Stimulated activated memory B cell treated with anti-CD40 and anti-IgM and Interleukin-4, amounts not matched to agents 10 μg/mL and 1 μg/mL and 100 μg/mL, for 72 hours (primary cell): ENCODE measurements around the gene FGD2.
A peak's percentile ranks its signal among the peaks of the same experiment; 100 is the strongest.

Source experiments
- ATAC-seq: fragments of 150-1000 bp; cut with Tn5 transposase; 2 replicates; pipeline ENCODE4 v1.10.0; 2021
- H3K27ac Mint-ChIP-seq: one replicate; pipeline ENCODE4 v1.8.0; 2022; ENCODE audit warnings: mild to moderate bottlenecking, mixed read lengths
- H3K27me3 Mint-ChIP-seq: one replicate; pipeline ENCODE4 v1.8.0; 2022; ENCODE audit warnings: mixed read lengths
- H3K36me3 Mint-ChIP-seq: one replicate; pipeline ENCODE4 v1.8.0; 2022; ENCODE audit warnings: mixed read lengths
- H3K4me1 Mint-ChIP-seq: one replicate; pipeline ENCODE4 v1.8.0; 2022; ENCODE audit warnings: mixed read lengths
- H3K4me3 Mint-ChIP-seq: one replicate; pipeline ENCODE4 v1.8.0; 2022; ENCODE audit warnings: mild to moderate bottlenecking, moderate library complexity, mixed read lengths
- H3K9me3 Mint-ChIP-seq: one replicate; pipeline ENCODE4 v1.8.0; 2022; ENCODE audit warnings: mixed read lengths

FGD2 gene

GRCh38 chr6:36967757-36968156, 37.7 kb upstream of the FGD2 start:
- Mint-ChIP-seq H3K27ac (no peak overlapping the region), H3K27me3 (no peaks in the 10 kb centered on the region), H3K36me3 (peaks cover 41% of the 10 kb centered on the region), H3K9me3 (no peaks in the 10 kb centered on the region), H3K4me1 (peaks cover 23% of the 10 kb centered on the region), H3K4me3 (no peak overlapping the region)
- ATAC-seq: no peak

GRCh38 chr6:36968266-36968977, 37.0 kb upstream of the FGD2 start:
- Mint-ChIP-seq H3K36me3 (peaks cover 42% of the 10 kb centered on the region), H3K4me3 (no peak overlapping the region), H3K9me3 (no peaks in the 10 kb centered on the region), H3K27me3 (no peaks in the 10 kb centered on the region), H3K4me1 (peaks cover 16% of the 10 kb centered on the region), H3K27ac (no peak overlapping the region)
- no peak for ATAC-seq

GRCh38 chr6:36969240-36969691, 36.2 kb upstream of the FGD2 start:
- Mint-ChIP-seq H3K36me3 (peaks cover 42% of the 10 kb centered on the region), H3K4me3 (no peak overlapping the region), H3K4me1 (peaks cover 8% of the 10 kb centered on the region), H3K27ac (no peak overlapping the region), H3K9me3 (no peaks in the 10 kb centered on the region), H3K27me3 (no peaks in the 10 kb centered on the region)
- ATAC-seq: no peak

GRCh38 chr6:36969988-36970891, 35.2 kb upstream of the FGD2 start:
- Mint-ChIP-seq H3K4me1 (no peaks in the 10 kb centered on the region), H3K27me3 (no peaks in the 10 kb centered on the region), H3K27ac (no peak overlapping the region), H3K4me3 (no peak overlapping the region), H3K36me3 (peaks cover 45% of the 10 kb centered on the region), H3K9me3 (no peaks in the 10 kb centered on the region)
- ATAC-seq: no peak

- H3K27ac Mint-ChIP-seq: no peak overlapping the region
These were observed 34.3 kb upstream of the FGD2 start for GRCh38 chr6:36970892-36971842.

GRCh38 chr6:36971921-36972673, 33.4 kb upstream of the FGD2 start:
- peaks cover 61% of the 10 kb centered on the region for H3K36me3 Mint-ChIP-seq
- no peak overlapping the region for H3K27ac Mint-ChIP-seq
- ATAC-seq: no peak

More at GRCh38 chr6:36970892-36971842, 34.3 kb upstream of the FGD2 start:
- Mint-ChIP-seq H3K36me3 (peaks cover 54% of the 10 kb centered on the region), H3K4me1 (no peaks in the 10 kb centered on the region), H3K9me3 (no peaks in the 10 kb centered on the region), H3K4me3 (no peak overlapping the region), H3K27me3 (no peaks in the 10 kb centered on the region)
- ATAC-seq: no peak

GRCh38 chr6:36973190-36973589, 32.3 kb upstream of the FGD2 start:
- Mint-ChIP-seq H3K36me3 (peaks cover 68% of the 10 kb centered on the region), H3K27me3 (no peaks in the 10 kb centered on the region), H3K4me1 (peaks cover 10% of the 10 kb centered on the region), H3K9me3 (no peaks in the 10 kb centered on the region), H3K4me3 (no peak overlapping the region), H3K27ac (no peak overlapping the region)
- ATAC-seq: no peak

More at GRCh38 chr6:36971921-36972673, 33.4 kb upstream of the FGD2 start:
- no peaks in the 10 kb centered on the region for H3K27me3 Mint-ChIP-seq
- no peak overlapping the region for H3K4me3 Mint-ChIP-seq
- no peaks in the 10 kb centered on the region for H3K9me3 Mint-ChIP-seq
- no peaks in the 10 kb centered on the region for H3K4me1 Mint-ChIP-seq

GRCh38 chr6:36973647-36974046, 31.8 kb upstream of the FGD2 start:
- H3K36me3 Mint-ChIP-seq: peaks cover 66% of the 10 kb centered on the region
- no peak for ATAC-seq
- peaks cover 10% of the 10 kb centered on the region for H3K4me1 Mint-ChIP-seq
- H3K27me3 Mint-ChIP-seq: no peaks in the 10 kb centered on the region
- H3K4me3 Mint-ChIP-seq: no peak overlapping the region
- no peaks in the 10 kb centered on the region for H3K9me3 Mint-ChIP-seq
- no peak overlapping the region for H3K27ac Mint-ChIP-seq

GRCh38 chr6:36975231-36976006, 30.0 kb upstream of the FGD2 start:
- H3K27me3 Mint-ChIP-seq: no peaks in the 10 kb centered on the region
- no peaks in the 10 kb centered on the region for H3K9me3 Mint-ChIP-seq
- peaks cover 24% of the 10 kb centered on the region for H3K4me1 Mint-ChIP-seq
- no peak overlapping the region for H3K4me3 Mint-ChIP-seq
- H3K27ac Mint-ChIP-seq: no peak overlapping the region
- ATAC-seq: no peak
- peaks cover 54% of the 10 kb centered on the region for H3K36me3 Mint-ChIP-seq

GRCh38 chr6:36976007-36976264, 29.5 kb upstream of the FGD2 start:
- H3K9me3 Mint-ChIP-seq: no peaks in the 10 kb centered on the region
- H3K4me1 Mint-ChIP-seq: peaks cover 29% of the 10 kb centered on the region
- no peak for ATAC-seq
- H3K27me3 Mint-ChIP-seq: no peaks in the 10 kb centered on the region
- H3K27ac Mint-ChIP-seq: no peak overlapping the region
- no peak overlapping the region for H3K4me3 Mint-ChIP-seq
- H3K36me3 Mint-ChIP-seq: peaks cover 50% of the 10 kb centered on the region

GRCh38 chr6:36976509-36976908, 28.9 kb upstream of the FGD2 start:
- H3K9me3 Mint-ChIP-seq: no peaks in the 10 kb centered on the region
- ATAC-seq: no peak
- no peaks in the 10 kb centered on the region for H3K27me3 Mint-ChIP-seq
- H3K4me1 Mint-ChIP-seq: peaks cover 35% of the 10 kb centered on the region
- no peak overlapping the region for H3K4me3 Mint-ChIP-seq
- H3K27ac Mint-ChIP-seq: no peak overlapping the region
- H3K36me3 Mint-ChIP-seq: peaks cover 44% of the 10 kb centered on the region

- no peaks in the 10 kb centered on the region for H3K9me3 Mint-ChIP-seq
- no peaks in the 10 kb centered on the region for H3K27me3 Mint-ChIP-seq
- no peak for ATAC-seq
- H3K36me3 Mint-ChIP-seq: peaks cover 44% of the 10 kb centered on the region
- no peak overlapping the region for H3K4me3 Mint-ChIP-seq
- peak overlapping the region; percentile 45 for H3K27ac Mint-ChIP-seq
- H3K4me1 Mint-ChIP-seq: peaks cover 39% of the 10 kb centered on the region
These were observed 28.5 kb upstream of the FGD2 start for GRCh38 chr6:36976931-36977330.

- H3K4me1 Mint-ChIP-seq: peaks cover 43% of the 10 kb centered on the region
- peak; percentile 83 for ATAC-seq
- H3K9me3 Mint-ChIP-seq: no peaks in the 10 kb centered on the region
- H3K4me3 Mint-ChIP-seq: no peak overlapping the region
- H3K27me3 Mint-ChIP-seq: no peaks in the 10 kb centered on the region
- H3K27ac Mint-ChIP-seq: peak overlapping the region; percentile 45
- H3K36me3 Mint-ChIP-seq: peaks cover 42% of the 10 kb centered on the region
These were observed 27.9 kb upstream of the FGD2 start for GRCh38 chr6:36977470-36977941.
